HG03565 (cell line): ENCODE results near the gene CDH13.

Source experiments
- ATAC-seq: cut with Tn5 transposase; IDR thresholded peaks from one replicate; pipeline ENCODE4 v1.9.1; 2021; ENCODE audit warnings: mild to moderate bottlenecking, moderate library complexity; ENCODE audit not compliant: unreplicated experiment

CDH13 gene

GRCh38 chr16:82684256-82684655 is 57.5 kb downstream of the CDH13 start:
- no peak for ATAC-seq

GRCh38 chr16:82685526-82685925 is 58.8 kb downstream of the CDH13 start:
- ATAC-seq, result no peak

GRCh38 chr16:82694239-82694874 is 67.6 kb downstream of the CDH13 start:
- ATAC-seq, result no peak

- ATAC-seq, result no peak
These were observed 69.0 kb downstream of the CDH13 start for GRCh38 chr16:82695806-82696205.

GRCh38 chr16:82699260-82699659 is 72.5 kb downstream of the CDH13 start:
- no peak for ATAC-seq

- no peak for ATAC-seq
These were observed 73.1 kb downstream of the CDH13 start for GRCh38 chr16:82699711-82700495.

GRCh38 chr16:82700541-82701235 is 73.9 kb downstream of the CDH13 start:
- no peak for ATAC-seq

GRCh38 chr16:82701442-82701955 is 74.7 kb downstream of the CDH13 start:
- ATAC-seq, result no peak

- ATAC-seq, result no peak
These were observed 76.4 kb downstream of the CDH13 start for GRCh38 chr16:82703161-82703560.

GRCh38 chr16:82703871-82704768 is 77.4 kb downstream of the CDH13 start:
- ATAC-seq, result no peak

- no peak for ATAC-seq
These were observed 83.2 kb downstream of the CDH13 start for GRCh38 chr16:82709987-82710386.

- ATAC-seq, result no peak
These were observed 87.0 kb downstream of the CDH13 start for GRCh38 chr16:82713778-82714177.

GRCh38 chr16:82715160-82715559 is 88.4 kb downstream of the CDH13 start:
- no peak for ATAC-seq

- no peak for ATAC-seq
These were observed 89.1 kb downstream of the CDH13 start for GRCh38 chr16:82715833-82716232.

GRCh38 chr16:82716361-82716855 is 89.6 kb downstream of the CDH13 start:
- ATAC-seq, result no peak

GRCh38 chr16:82720414-82720813 is 93.6 kb downstream of the CDH13 start:
- ATAC-seq, result no peak

GRCh38 chr16:82726306-82726705 is 99.5 kb downstream of the CDH13 start:
- ATAC-seq, result no peak

- ATAC-seq, result no peak
These were observed 102.1 kb downstream of the CDH13 start for GRCh38 chr16:82728901-82729300.

GRCh38 chr16:82730901-82731300 is 104.1 kb downstream of the CDH13 start:
- ATAC-seq, result no peak

GRCh38 chr16:82732461-82732860 is 105.7 kb downstream of the CDH13 start:
- no peak for ATAC-seq
